Panc1 (cell line): ENCODE measurements around the gene KLRF2. TPM values are rescaled to one million over a fixed set of nuclear protein-coding genes. Genes with fewer than 3 reads are reported as not detected.

Experiments used
- ATAC-seq: fragments of 200-7000 bp; cut with Tn5 transposase; 2 replicates; pipeline ENCODE4 v1.9.1; 2020; ENCODE audit warnings: mild to moderate bottlenecking, moderate library complexity
- BruUV-seq: library from RNA; stranded (reverse); fragments of 400-500 nt; replicated peaks from 2 replicates; lab custom pipeline; 2021; lab: Mats Ljungman, UMichigan
- CTCF ChIA-PET: fragments of 300-600 bp; sonication (Branson Sonifier 250); formaldehyde crosslinking; loops from one replicate; lab custom pipeline; 2022; ENCODE audit warnings: antibody characterized with exemption; lab: Charles Lee
- POLR2A ChIA-PET: fragments of 300-600 bp; sonication (Branson Sonifier 250); formaldehyde crosslinking; loops from one replicate; lab custom pipeline; 2022; ENCODE audit warnings: antibody characterized with exemption; lab: Charles Lee
- DNase-seq: peaks from one replicate; pipeline ENCODE4 v3.0.0-alpha.2; 2010; ENCODE audit warnings: low read depth, low spot score
- H3K27ac ChIP-seq: 2 replicates; pipeline ENCODE4 v1.5.1; 2011; ENCODE audit warnings: mild to moderate bottlenecking, low read length, inconsistent platforms
- H3K27me3 ChIP-seq: fragments of 200-500 bp; sonication (Bioruptor generic); 2 replicates; pipeline ENCODE4 v1.6.0; 2014; ENCODE audit warnings: low read length, inconsistent platforms; ENCODE audit not compliant: control insufficient read depth, insufficient read depth
- H3K36me3 ChIP-seq: fragments of 200-500 bp; sonication (Bioruptor generic); 2 replicates; pipeline ENCODE4 v1.5.1; 2014; ENCODE audit warnings: inconsistent platforms, mild to moderate bottlenecking, low read length, moderate library complexity; ENCODE audit not compliant: control insufficient read depth, insufficient read depth
- H3K4me1 ChIP-seq: 2 replicates; pipeline ENCODE4 v1.5.1; 2011; ENCODE audit warnings: inconsistent platforms, mild to moderate bottlenecking, low read length, moderate library complexity; ENCODE audit not compliant: control insufficient read depth, insufficient read depth
- H3K4me3 ChIP-seq, 2 experiments: 2 replicates each; pipeline ENCODE4 v1.5.1; 2011 to 2012; ENCODE audit warnings: low read depth in 2 of 2, low read length in 2 of 2, mild to moderate bottlenecking in 2 of 2, inconsistent platforms in 1 of 2, moderate library complexity in 1 of 2
- H3K9me3 ChIP-seq: fragments of 200-500 bp; sonication (Bioruptor generic); 2 replicates; pipeline ENCODE4 v1.5.1; 2014; ENCODE audit warnings: low read depth, mild to moderate bottlenecking, inconsistent platforms, low read length, moderate library complexity; ENCODE audit not compliant: control insufficient read depth, insufficient read depth
- CTCF ChIP-seq: fragments of 450-650 bp; IDR thresholded peaks from 2 replicates; pipeline ENCODE4 v1.5.1; 2017; ENCODE audit warnings: mild to moderate bottlenecking
- POLR2AphosphoS5 ChIP-seq: IDR thresholded peaks from 2 replicates; pipeline ENCODE4 v1.6.1; 2012; ENCODE audit warnings: mild to moderate bottlenecking, low read depth, low read length, moderate library complexity
- SIN3A ChIP-seq: IDR thresholded peaks from 2 replicates; pipeline ENCODE4 v1.6.1; 2012; ENCODE audit warnings: low read depth, mild to moderate bottlenecking, low read length, moderate library complexity, borderline replicate concordance; ENCODE audit not compliant: insufficient read depth
- TCF7L2 ChIP-seq: IDR thresholded peaks from 2 replicates; pipeline ENCODE4 v1.6.1; 2011; ENCODE audit warnings: mild to moderate bottlenecking, low read depth, low read length, inconsistent platforms
- in situ Hi-C: cut with HindIII; loops from 2 replicates; pipeline ENCODE4 v1.10.0; 2016; ENCODE audit warnings: low sequenced_read_pairs, low pct_unique_long_range_greater_than_20kb
- intact Hi-C: fragments of 100-400 bp; cut with micrococcal nuclease; formaldehyde crosslinking; loops from one replicate; pipeline ENCODE4 v1.10.0; 2022; ENCODE audit not compliant: unreplicated experiment
- total RNA-seq: library from RNA; stranded (reverse); gene quantifications from one replicate; pipeline ENCODE4 v1.2.1, GENCODE V29; 2021; ENCODE audit not compliant: unreplicated experiment
- TF ChIP-seq, protein P1 (sequence below), 2 experiments: IDR thresholded peaks; 2 replicates each; pipeline ENCODE4 v1.6.1; 2011 to 2012; ENCODE audit warnings: low read depth in 2 of 2, control low read depth in 1 of 2, low read length in 1 of 2, mild to moderate bottlenecking in 1 of 2, moderate library complexity in 1 of 2; ENCODE audit not compliant: insufficient read depth in 1 of 2

The KLRF2 gene
- total RNA-seq, 1 experiment from 2014 or later = not detected

DNA sequence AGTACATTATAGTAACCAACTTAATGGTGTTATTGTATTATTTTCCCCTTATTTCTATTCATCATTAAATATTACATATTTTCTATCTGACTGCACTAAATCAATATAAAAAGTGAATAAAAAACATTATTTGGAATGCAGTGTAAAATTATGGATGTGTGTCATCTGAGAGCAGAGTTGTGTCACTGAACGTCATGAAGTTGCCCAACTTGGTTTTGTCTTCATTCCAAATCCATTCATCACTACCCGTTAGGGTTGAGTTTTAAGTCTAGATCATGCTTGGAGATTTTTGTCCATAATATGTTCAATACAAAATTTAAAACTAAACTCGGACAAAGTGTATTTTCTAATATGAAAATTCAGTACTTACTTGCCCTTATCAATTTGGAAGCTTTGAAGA lies 37.9 kb upstream of the KLRF2 start:
- ATAC-seq = no peak
- H3K27ac ChIP-seq = no peak overlapping the region
- H3K36me3 ChIP-seq = no peaks in the 10 kb centered on the region
- in situ Hi-C loops (no loop called here), intact Hi-C loops (no loop called here)
- no peak for DNase-seq
- H3K4me3 ChIP-seq = no peak overlapping the region
- CTCF ChIA-PET = no interaction called here
- POLR2A ChIA-PET = no interaction called here
- BruUV-seq = no TSS peak
- no peaks in the 10 kb centered on the region for H3K27me3 ChIP-seq
- no peaks in the 10 kb centered on the region for H3K4me1 ChIP-seq
- TF ChIP-seq CTCF = no peak
- TF ChIP-seq, protein P1, sequence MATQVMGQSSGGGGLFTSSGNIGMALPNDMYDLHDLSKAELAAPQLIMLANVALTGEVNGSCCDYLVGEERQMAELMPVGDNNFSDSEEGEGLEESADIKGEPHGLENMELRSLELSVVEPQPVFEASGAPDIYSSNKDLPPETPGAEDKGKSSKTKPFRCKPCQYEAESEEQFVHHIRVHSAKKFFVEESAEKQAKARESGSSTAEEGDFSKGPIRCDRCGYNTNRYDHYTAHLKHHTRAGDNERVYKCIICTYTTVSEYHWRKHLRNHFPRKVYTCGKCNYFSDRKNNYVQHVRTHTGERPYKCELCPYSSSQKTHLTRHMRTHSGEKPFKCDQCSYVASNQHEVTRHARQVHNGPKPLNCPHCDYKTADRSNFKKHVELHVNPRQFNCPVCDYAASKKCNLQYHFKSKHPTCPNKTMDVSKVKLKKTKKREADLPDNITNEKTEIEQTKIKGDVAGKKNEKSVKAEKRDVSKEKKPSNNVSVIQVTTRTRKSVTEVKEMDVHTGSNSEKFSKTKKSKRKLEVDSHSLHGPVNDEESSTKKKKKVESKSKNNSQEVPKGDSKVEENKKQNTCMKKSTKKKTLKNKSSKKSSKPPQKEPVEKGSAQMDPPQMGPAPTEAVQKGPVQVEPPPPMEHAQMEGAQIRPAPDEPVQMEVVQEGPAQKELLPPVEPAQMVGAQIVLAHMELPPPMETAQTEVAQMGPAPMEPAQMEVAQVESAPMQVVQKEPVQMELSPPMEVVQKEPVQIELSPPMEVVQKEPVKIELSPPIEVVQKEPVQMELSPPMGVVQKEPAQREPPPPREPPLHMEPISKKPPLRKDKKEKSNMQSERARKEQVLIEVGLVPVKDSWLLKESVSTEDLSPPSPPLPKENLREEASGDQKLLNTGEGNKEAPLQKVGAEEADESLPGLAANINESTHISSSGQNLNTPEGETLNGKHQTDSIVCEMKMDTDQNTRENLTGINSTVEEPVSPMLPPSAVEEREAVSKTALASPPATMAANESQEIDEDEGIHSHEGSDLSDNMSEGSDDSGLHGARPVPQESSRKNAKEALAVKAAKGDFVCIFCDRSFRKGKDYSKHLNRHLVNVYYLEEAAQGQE (IDR thresholded peaks at IDR 0.05; ENCODE audit: insufficient read depth in 1 of 2, low read depth in 2 of 2, low read length in 1 of 2) = no peak
- TF ChIP-seq SIN3A = no peak
- no peak for TF ChIP-seq POLR2AphosphoS5
- TF ChIP-seq TCF7L2 = no peak
- no peaks in the 10 kb centered on the region for H3K9me3 ChIP-seq

- Histone ChIP-seq H3K4me1 (no peaks in the 10 kb centered on the region), H3K9me3 (no peaks in the 10 kb centered on the region), H3K27me3 (no peaks in the 10 kb centered on the region), H3K36me3 (no peaks in the 10 kb centered on the region), H3K27ac (no peak overlapping the region), H3K4me3 (no peak overlapping the region)
- POLR2A ChIA-PET = no interaction called here
- in situ Hi-C loops = no loop called here
- CTCF ChIA-PET = no interaction called here
- no peak for TF ChIP-seq CTCF
- no TSS peak for BruUV-seq
- ATAC-seq = no peak
- no peak for DNase-seq
- intact Hi-C loops = no loop called here
These were observed 32.4 kb upstream of the KLRF2 start for GRCh38 chr12:9848899-9849298.

DNA sequence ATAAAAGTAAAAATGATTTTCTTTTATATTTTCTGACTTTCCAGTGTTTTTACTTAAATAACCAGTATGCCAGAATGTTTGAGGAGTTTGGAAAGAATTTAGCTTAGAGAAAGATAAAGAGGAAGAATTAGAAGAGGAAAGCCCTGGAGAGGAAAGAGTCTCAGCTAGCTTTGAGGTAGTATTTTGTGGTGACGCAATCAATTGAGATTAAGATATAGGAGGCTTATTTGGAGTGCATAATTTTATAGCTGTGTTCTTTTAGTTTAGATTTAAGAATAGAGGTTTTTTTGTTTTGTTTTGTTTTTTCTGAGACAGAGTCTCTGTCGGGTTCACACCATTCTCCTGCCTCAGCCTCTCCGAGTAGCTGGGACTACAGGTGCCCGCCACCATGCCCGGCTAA lies 30.2 kb upstream of the KLRF2 start:
- no peaks in the 10 kb centered on the region for H3K4me1 ChIP-seq
- ATAC-seq (no peak), DNase-seq (no peak)
- ChIA-PET CTCF (no interaction called here), POLR2A (interaction anchor here (0.6 to 0.7 kb wide), 2 partner anchors 13 to 90 kb away, joined by 3 to 7 read pairs; no protein-coding TSS in a partner anchor)
- no peak overlapping the region for H3K4me3 ChIP-seq
- intact Hi-C loops (no loop called here), in situ Hi-C loops (no loop called here)
- H3K27ac ChIP-seq = no peak overlapping the region
- H3K9me3 ChIP-seq = no peaks in the 10 kb centered on the region
- no peaks in the 10 kb centered on the region for H3K27me3 ChIP-seq
- H3K36me3 ChIP-seq = no peaks in the 10 kb centered on the region
- no TSS peak for BruUV-seq
- TF ChIP-seq SIN3A (no peak), CTCF (no peak), POLR2AphosphoS5 (no peak), TCF7L2 (no peak)
- TF ChIP-seq, protein P1 (IDR thresholded peaks at IDR 0.05; ENCODE audit: insufficient read depth in 1 of 2, low read depth in 2 of 2, low read length in 1 of 2) = no peak
